BLaER1 (cell line): ENCODE data around the gene UNC79.
"Not testable (repeated sequence)": the region's sequence is repeated elsewhere in the genome, so short reads cannot be mapped to it uniquely, and the experiment has no call there.

Experiments
- H3K27ac ChIP-seq: shearing (Covaris generic); formaldehyde crosslinking; 2 replicates; pipeline ENCODE4 v1.8.1; 2022
- H3K27me3 ChIP-seq: shearing (Covaris generic); formaldehyde crosslinking; 2 replicates; pipeline ENCODE4 v1.8.1; 2022
- H3K36me3 ChIP-seq: shearing (Covaris generic); formaldehyde crosslinking; 2 replicates; pipeline ENCODE4 v1.8.1; 2022
- H3K4me1 ChIP-seq: shearing (Covaris generic); formaldehyde crosslinking; 2 replicates; pipeline ENCODE4 v1.8.1; 2022
- H3K4me2 ChIP-seq: shearing (Covaris generic); formaldehyde crosslinking; 2 replicates; pipeline ENCODE4 v1.8.1; 2022
- H3K4me3 ChIP-seq: shearing (Covaris generic); formaldehyde crosslinking; 2 replicates; pipeline ENCODE4 v1.8.1; 2022
- H3K9ac ChIP-seq: shearing (Covaris generic); formaldehyde crosslinking; 2 replicates; pipeline ENCODE4 v1.8.1; 2022
- H3K9me3 ChIP-seq: shearing (Covaris generic); formaldehyde crosslinking; 2 replicates; pipeline ENCODE4 v1.8.1; 2022
- H4K20me1 ChIP-seq: shearing (Covaris generic); formaldehyde crosslinking; 2 replicates; pipeline ENCODE4 v1.8.1; 2022
- Cebpa-rat ChIP-seq: shearing (Covaris generic); IDR thresholded peaks from 2 replicates; pipeline ENCODE4 v1.8.1; 2022

UNC79 gene

DNA sequence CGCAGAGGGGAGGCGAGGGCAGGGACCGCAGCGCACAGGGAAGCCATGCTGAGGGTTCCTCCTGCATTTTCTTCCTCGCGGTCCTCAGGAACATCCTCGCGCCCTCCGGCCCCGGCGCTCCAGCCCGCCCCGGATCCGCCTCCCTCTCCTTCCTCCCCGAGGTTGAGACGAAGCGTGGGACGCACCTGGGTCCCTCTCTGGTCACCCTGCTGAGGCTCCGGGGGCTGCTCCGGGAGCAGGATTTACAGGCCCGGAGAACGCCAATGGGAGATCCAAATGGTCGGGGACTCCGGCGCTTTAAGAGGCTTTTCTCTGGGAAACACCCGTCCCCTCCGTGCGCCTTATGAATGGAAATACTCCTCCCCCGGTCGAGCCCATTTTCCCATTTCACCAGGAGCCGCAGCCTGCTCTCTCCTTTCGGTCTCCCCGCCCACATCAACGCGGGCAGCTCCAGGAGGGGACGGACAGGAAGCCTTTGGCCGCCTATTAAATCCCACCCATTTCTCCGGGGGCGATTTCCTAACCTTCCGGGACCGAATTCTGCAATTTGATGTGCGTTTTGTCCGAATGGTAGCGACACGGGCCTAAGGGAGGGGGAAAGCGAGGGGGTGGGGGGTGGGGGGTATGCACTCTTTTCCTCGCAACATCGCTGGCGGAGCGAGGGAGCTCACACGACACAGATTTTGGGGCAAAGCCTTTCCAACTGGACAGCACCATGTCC lies at the start of gene UNC79:
UNC79 (plus strand) TSS at position 625 of the 721 bp plus-strand sequence; CDS start at position 716, 91 bp downstream.
- Histone ChIP-seq H3K4me3 (no peak within 1 kb of the TSS), H3K4me1 (no peaks in the 10 kb centered on the region), H3K27ac (no peak within 1 kb of the TSS), H3K4me2 (no peak within 1 kb of the TSS), H3K9ac (no peak within 1 kb of the TSS), H3K36me3 (no peaks in the 10 kb centered on the region), H3K9me3 (peaks cover 16% of the 10 kb centered on the region), H3K27me3 (no peaks in the 10 kb centered on the region), H4K20me1 (no peaks in the 10 kb centered on the region)
- no peak for TF ChIP-seq Cebpa-rat

DNA sequence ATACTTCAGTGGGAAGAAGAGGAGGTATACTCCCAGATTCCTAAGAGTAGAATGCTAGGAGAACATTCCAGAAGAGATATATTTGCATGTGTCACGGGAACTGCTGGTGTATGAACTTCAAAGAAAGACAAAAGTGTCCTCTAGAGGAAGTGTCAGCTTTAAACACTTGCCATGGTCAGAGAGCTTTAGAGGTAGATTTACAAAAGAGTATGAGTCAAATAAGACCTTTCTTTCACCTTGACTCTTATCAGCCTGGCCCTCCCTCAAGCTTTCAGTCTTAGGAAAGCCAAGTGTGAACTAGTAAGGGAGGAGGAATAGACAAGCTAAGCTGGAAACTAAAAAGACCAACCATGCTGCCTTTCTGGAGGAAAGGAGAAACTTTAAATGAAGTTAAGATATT lies 49.1 kb upstream of the UNC79 start:
- no peaks in the 10 kb centered on the region for H3K4me1 ChIP-seq
- H3K27me3 ChIP-seq = no peaks in the 10 kb centered on the region
- no peak overlapping the region for H3K27ac ChIP-seq
- peaks cover 7% of the 10 kb centered on the region; the same call in 1 of the 2 replicates for H3K9me3 ChIP-seq
- no peaks in the 10 kb centered on the region for H3K36me3 ChIP-seq
- no peak overlapping the region for H3K4me3 ChIP-seq
- no peaks in the 10 kb centered on the region for H4K20me1 ChIP-seq
- TF ChIP-seq Cebpa-rat = no peak
- no peak overlapping the region for H3K9ac ChIP-seq
- H3K4me2 ChIP-seq = no peak overlapping the region

DNA sequence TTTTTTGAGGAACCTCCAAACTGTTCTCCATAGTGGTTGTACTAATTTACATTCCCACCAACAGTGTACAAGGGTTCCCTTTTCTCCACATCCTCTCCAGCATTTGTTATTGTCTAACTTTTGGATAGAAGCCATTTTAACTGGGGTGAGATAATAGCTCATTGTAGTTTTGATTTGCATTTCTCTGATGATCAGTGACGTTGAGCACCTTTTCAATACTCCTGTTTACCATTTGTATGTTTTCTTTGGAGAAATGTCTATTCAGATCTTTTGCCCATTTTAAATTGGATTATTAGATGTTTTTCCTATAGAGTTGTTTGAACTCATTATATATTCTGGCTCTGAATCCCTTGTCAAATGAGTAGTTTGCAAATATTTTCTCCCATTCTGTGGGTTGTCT lies 46.5 kb upstream of the UNC79 start:
- H3K27me3 ChIP-seq, H3K27ac ChIP-seq, H4K20me1 ChIP-seq, H3K36me3 ChIP-seq, H3K4me3 ChIP-seq, H3K9me3 ChIP-seq, H3K4me2 ChIP-seq, H3K4me1 ChIP-seq, H3K9ac ChIP-seq: not testable (repeated sequence)

DNA sequence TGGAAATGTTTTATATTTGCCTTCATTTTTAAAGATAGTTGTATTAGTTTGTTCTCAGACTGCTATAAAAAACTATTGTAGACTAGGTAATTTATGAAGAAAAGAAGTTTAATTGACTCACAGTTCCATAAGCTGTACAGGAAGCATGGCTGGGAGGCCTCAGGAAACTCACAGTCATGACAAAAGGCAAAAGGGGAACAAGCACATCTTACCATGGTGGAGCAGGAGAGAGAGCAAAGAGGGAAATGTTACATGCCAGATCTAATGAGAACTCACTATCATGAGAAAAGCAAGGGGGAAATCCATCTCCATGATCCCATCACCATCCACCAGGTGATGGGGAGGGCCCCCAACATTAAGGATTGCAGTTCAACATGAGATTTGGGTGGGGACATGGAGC lies 35.5 kb upstream of the UNC79 start:
- H3K4me2 ChIP-seq = no peak overlapping the region
- H3K4me3 ChIP-seq = no peak overlapping the region
- H3K4me1 ChIP-seq = no peaks in the 10 kb centered on the region
- TF ChIP-seq Cebpa-rat = no peak
- no peak overlapping the region for H3K27ac ChIP-seq
- H3K27me3 ChIP-seq = no peaks in the 10 kb centered on the region
- H3K9me3 ChIP-seq = peaks cover 23% of the 10 kb centered on the region
- no peaks in the 10 kb centered on the region for H4K20me1 ChIP-seq
- no peak overlapping the region for H3K9ac ChIP-seq
- H3K36me3 ChIP-seq = no peaks in the 10 kb centered on the region

DNA sequence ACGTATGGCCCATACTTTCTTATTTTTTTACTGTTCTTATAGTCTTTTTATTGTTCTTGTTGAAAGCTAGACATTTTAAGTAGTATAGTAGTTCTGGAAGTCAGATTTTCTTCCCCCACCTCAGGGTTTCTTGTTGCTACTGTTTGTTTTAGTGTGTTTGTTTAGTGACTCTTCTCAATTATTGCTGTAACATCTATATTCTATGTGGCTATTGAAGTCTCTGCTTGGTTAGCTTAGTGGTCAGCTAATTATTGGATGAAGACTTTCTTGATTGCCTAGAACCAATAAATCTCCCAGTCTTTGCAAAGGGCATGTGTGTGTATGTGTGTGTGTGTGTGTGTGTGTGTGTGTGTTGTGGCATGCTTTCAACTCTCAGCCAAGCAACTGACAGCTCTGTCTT lies 34.3 kb upstream of the UNC79 start:
- TF ChIP-seq Cebpa-rat = no peak
- H3K9ac ChIP-seq = no peak overlapping the region
- H3K27ac ChIP-seq = no peak overlapping the region
- no peaks in the 10 kb centered on the region for H3K27me3 ChIP-seq
- no peaks in the 10 kb centered on the region for H3K36me3 ChIP-seq
- no peaks in the 10 kb centered on the region for H3K4me1 ChIP-seq
- no peak overlapping the region for H3K4me2 ChIP-seq
- no peaks in the 10 kb centered on the region for H4K20me1 ChIP-seq
- no peak overlapping the region for H3K4me3 ChIP-seq
- peaks cover 23% of the 10 kb centered on the region for H3K9me3 ChIP-seq

DNA sequence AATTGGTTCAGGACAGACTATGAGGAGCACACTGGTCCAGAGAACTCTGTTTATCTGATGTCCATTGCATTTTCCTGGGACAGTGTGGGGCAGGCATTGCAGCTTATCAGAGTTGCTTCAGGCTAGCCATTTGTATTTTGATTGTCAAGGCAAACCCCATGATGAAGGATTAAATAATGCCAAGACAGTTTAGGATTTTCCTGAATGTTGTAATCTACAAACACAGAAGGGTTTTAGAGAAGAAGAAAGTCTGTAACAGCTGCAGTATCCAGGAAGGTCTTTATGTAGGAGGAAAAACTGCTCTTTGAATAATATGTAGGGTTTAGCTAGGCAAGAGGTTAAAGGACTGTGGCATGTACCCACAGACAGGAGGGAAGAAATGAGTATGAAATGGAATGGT lies 32.2 kb upstream of the UNC79 start:
- Histone ChIP-seq H3K9ac (no peak overlapping the region), H3K27ac (no peak overlapping the region), H3K9me3 (peaks cover 23% of the 10 kb centered on the region), H3K36me3 (no peaks in the 10 kb centered on the region), H4K20me1 (no peaks in the 10 kb centered on the region), H3K27me3 (no peaks in the 10 kb centered on the region), H3K4me1 (no peaks in the 10 kb centered on the region), H3K4me2 (no peak overlapping the region), H3K4me3 (no peak overlapping the region)
- TF ChIP-seq Cebpa-rat = no peak

DNA sequence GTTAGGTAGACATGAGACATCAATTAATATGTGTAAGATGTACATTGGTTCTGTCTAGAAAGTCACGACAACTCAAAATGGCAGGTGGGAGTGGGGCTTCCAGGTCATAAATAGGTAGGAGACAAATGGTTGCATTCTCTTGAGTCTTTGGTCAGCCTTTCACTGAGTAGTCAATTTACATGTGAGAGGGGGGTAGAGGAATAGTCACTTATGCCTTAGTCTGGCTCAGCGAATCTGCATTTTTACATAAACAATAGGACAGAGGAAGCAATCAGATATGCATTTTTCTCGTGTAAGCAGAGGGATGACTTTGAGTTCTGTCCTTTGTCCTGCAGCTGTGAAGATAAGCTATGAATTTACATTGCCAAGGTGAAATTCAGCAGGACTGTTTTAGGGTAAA lies 27.8 kb upstream of the UNC79 start:
- Histone ChIP-seq H3K27ac (no peak overlapping the region), H3K4me1 (no peaks in the 10 kb centered on the region), H3K4me3 (no peak overlapping the region), H3K4me2 (no peak overlapping the region), H4K20me1 (no peaks in the 10 kb centered on the region), H3K36me3 (no peaks in the 10 kb centered on the region), H3K9ac (no peak overlapping the region), H3K9me3 (no peaks in the 10 kb centered on the region), H3K27me3 (no peaks in the 10 kb centered on the region)
- TF ChIP-seq Cebpa-rat = no peak

DNA sequence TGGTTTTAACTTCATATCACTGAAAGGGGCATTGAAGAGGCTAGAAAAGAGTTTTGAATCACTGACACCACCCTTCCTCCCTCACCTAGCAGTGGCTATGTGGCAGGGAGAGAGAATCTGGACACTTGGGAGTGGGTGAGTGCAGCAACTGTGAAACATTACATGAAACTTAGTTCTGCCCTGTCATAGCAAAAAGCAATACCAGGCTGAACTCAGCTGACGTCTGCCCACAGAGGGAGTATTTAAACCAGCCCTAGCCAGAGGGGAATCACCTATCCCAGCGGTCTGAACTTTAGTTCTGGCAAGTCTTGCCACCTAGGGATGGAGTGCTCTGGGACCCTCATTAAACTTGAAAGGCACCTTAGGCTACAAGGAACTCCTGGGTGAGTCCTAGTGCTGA lies 20.7 kb upstream of the UNC79 start:
- no peak for TF ChIP-seq Cebpa-rat

DNA sequence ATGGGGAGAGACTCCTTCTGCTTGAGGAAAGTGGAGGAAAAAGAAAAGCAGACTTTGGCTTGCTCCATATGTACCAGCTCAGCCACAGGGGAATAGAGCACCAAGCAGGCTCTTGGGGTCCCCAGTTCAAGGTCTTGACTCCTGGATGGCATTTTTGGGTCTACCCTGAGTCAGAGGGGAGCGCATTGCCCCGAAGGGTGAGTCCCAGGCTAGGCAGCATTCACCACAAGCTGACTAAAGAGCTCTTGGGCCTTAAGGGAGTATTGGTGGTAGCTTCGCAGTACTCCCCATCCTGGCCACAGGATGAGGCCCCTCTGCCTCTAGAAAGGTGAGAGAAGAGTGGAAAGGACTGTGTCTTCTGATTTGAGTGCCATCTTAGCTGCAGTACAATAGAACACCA lies 19.8 kb upstream of the UNC79 start:
- Histone ChIP-seq H3K9me3 (no peaks in the 10 kb centered on the region; the same call in 1 of the 2 replicates), H3K9ac (no peak overlapping the region), H3K36me3 (no peaks in the 10 kb centered on the region), H3K27me3 (no peaks in the 10 kb centered on the region), H4K20me1 (no peaks in the 10 kb centered on the region), H3K4me2 (no peak overlapping the region), H3K4me3 (no peak overlapping the region), H3K4me1 (no peaks in the 10 kb centered on the region), H3K27ac (no peak overlapping the region)
- TF ChIP-seq Cebpa-rat = no peak

More for the DNA sequence above, 20.7 kb upstream of the UNC79 start:
- Histone ChIP-seq H3K4me3 (no peak overlapping the region), H3K27me3 (no peaks in the 10 kb centered on the region), H3K9me3 (no peaks in the 10 kb centered on the region; the same call in 1 of the 2 replicates), H3K36me3 (no peaks in the 10 kb centered on the region), H4K20me1 (no peaks in the 10 kb centered on the region), H3K9ac (no peak overlapping the region), H3K4me2 (no peak overlapping the region), H3K4me1 (no peaks in the 10 kb centered on the region), H3K27ac (no peak overlapping the region)

DNA sequence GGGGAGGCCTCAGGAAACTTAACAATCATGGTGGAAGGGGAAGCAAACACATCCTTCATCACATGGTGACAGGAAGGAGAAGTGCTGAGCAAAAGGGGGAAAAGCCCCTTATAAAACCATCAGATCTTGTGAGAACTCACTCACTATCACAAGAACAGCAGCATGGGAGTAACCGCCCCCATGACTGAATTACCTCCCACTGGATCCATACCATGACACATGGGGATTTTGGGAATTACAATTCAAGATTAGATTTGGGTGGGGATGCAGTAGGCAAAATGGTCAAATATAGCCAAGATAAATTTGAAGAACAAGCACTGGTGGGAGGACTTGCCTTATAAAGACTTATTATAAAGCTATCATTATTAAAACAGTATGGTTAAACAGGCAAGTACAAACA lies 5.6 kb upstream of the UNC79 start:
- not testable (repeated sequence) for H3K4me1 ChIP-seq, H4K20me1 ChIP-seq, H3K9ac ChIP-seq, H3K4me2 ChIP-seq, H3K4me3 ChIP-seq, H3K27ac ChIP-seq, H3K36me3 ChIP-seq, H3K27me3 ChIP-seq
- peaks cover 19% of the 10 kb centered on the region for H3K9me3 ChIP-seq

DNA sequence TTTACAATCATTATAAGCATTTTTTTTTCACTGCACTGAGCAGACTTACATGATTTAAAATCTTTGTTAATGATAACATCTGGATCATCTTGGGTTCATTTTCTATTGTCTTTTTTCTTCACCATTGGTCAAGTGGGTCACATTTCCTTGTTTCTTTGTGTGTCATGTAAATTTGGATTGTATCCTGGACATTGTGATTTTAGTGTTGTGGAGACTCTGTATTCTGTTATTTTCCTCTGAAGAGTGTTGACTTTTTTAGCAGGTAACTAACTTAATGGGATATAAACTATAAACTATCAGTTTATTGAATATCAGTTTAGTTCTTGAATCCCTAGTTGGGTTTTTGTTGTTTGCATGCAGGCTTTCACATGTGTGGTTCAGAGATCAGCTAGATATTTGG lies 4.0 kb upstream of the UNC79 start:
- H4K20me1 ChIP-seq = no peaks in the 10 kb centered on the region
- no peaks in the 10 kb centered on the region for H3K27me3 ChIP-seq
- H3K4me1 ChIP-seq = no peaks in the 10 kb centered on the region
- no peak overlapping the region for H3K4me3 ChIP-seq
- H3K4me2 ChIP-seq = no peak overlapping the region
- no peaks in the 10 kb centered on the region for H3K36me3 ChIP-seq
- H3K9me3 ChIP-seq = peaks cover 23% of the 10 kb centered on the region
- H3K27ac ChIP-seq = no peak overlapping the region
- H3K9ac ChIP-seq = no peak overlapping the region
- TF ChIP-seq Cebpa-rat = no peak
